HUES64 (cell line): ENCODE measurements around the gene WIPF2.

Experiments
- H3K27ac ChIP-seq: 2 replicates; pipeline ENCODE4 v1.7.0; 2013; ENCODE audit warnings: low read depth, low read length, inconsistent platforms
- H3K27me3 ChIP-seq: 2 replicates; pipeline ENCODE4 v1.6.1; 2013; ENCODE audit warnings: mild to moderate bottlenecking, low read length; ENCODE audit not compliant: insufficient read depth
- H3K36me3 ChIP-seq: 2 replicates; pipeline ENCODE4 v1.6.1; 2013; ENCODE audit warnings: mild to moderate bottlenecking, low read length; ENCODE audit not compliant: insufficient read depth
- H3K4me1 ChIP-seq: 2 replicates; pipeline ENCODE4 v1.6.1; 2013; ENCODE audit warnings: mild to moderate bottlenecking, low read length, moderate library complexity; ENCODE audit not compliant: insufficient read depth
- H3K4me3 ChIP-seq: 2 replicates; pipeline ENCODE4 v1.5.1; 2013; ENCODE audit warnings: mild to moderate bottlenecking, low read length, moderate library complexity
- H3K9ac ChIP-seq: 2 replicates; pipeline ENCODE4 v1.6.1; 2013; ENCODE audit warnings: mild to moderate bottlenecking, low read depth, low read length
- H3K9me3 ChIP-seq: 2 replicates; pipeline ENCODE4 v1.6.1; 2013; ENCODE audit warnings: low read depth, low read length; ENCODE audit not compliant: insufficient read depth
- WGBS: fragments of 150-250, 120-280 bp; methylation state at CpG from one replicate; pipeline ENCODE4 v1.1.7; 2013; ENCODE audit warnings: missing lambda C conversion rate; 5-methylcytosine and 5-hydroxymethylcytosine counted together

WIPF2 gene

DNA sequence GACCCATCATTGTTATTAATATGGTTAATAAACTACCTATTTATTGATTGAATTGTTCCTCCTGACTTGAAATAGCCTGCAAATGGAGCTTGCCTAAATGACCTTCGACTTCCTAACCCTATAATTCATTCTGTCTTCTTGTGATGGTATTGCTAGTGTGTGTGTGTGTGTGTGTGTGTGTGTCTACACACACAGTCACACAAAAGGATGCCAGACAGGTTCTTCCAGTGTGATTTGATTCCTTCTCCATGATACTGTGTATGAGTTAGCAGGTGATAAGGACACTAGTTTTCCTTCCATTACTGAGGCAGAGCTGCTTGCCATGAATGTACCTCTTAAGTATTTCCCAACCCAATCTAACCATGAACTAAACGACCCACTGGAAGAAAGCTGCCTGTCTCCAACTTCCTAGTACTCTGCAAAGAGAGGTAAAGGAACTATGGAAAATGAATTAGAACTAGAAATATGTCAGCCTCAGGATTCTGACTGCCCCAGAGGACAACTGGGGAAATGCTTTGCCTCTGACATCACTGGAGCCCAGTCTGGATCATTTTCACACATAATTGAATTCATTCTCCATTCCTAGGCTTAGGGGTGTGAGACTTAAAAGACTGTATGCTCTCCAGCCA, 65.1 kb downstream of the WIPF2 start:
- no peak overlapping the region for H3K4me3 ChIP-seq
- no peak overlapping the region; the same call in 1 of the 2 replicates for H3K9ac ChIP-seq
- no peak overlapping the region for H3K27ac ChIP-seq
- H3K4me1 ChIP-seq, result peaks cover 15% of the 10 kb centered on the region
- no peaks in the 10 kb centered on the region for H3K27me3 ChIP-seq
- WGBS, result 90% methylated on average over 2 of the region's 2 CpGs
- H3K9me3 ChIP-seq, result no peaks in the 10 kb centered on the region
- H3K36me3 ChIP-seq, result peaks cover 22% of the 10 kb centered on the region

DNA sequence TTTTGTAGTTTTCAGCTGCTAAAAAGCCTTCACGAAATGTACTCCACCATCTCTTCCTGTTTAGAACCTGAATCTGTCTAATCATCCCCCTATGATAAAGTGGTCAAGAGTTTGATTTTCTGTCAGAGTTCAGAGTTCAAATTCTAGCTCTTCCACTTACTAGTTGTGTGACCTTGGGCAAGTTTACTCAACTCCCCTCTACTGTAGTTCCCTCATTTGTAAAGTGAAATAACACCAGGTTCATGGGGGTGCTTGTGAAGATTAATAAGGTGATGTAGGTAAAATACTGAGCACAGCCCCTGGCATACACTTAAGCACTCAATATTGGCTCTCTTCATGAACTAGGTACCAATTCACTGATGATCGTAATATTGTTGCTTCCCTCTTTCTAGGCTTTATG, 67.4 kb downstream of the WIPF2 start:
- H3K4me3 ChIP-seq, result no peak overlapping the region
- H3K4me1 ChIP-seq, result peaks cover 10% of the 10 kb centered on the region
- H3K27ac ChIP-seq, result no peak overlapping the region
- 90% methylated on average over 2 of the region's 2 CpGs for WGBS
- no peaks in the 10 kb centered on the region for H3K9me3 ChIP-seq
- peaks cover 31% of the 10 kb centered on the region for H3K36me3 ChIP-seq
- no peak overlapping the region for H3K9ac ChIP-seq
- no peaks in the 10 kb centered on the region for H3K27me3 ChIP-seq

DNA sequence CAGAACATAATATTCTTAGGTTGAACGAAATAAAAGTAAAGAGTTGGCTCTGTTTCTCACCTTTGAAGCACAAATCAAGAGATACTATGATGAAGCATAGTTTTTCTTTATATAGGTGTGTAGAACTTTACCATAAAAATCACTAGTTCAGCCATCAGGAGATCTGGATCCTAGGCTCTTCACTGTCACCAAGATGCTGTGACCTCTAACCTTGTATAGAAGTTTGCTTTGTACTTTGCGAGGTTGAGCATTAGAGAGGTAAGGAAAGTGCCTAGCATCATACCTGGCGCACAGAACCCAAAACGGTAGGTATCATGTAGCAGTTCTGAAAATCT, 68.0 kb downstream of the WIPF2 start:
- WGBS, result 31% methylated on average over 3 of the region's 4 CpGs
- peaks cover 4% of the 10 kb centered on the region for H3K4me1 ChIP-seq
- no peaks in the 10 kb centered on the region for H3K9me3 ChIP-seq
- peak overlapping the region; percentile 32 for H3K4me3 ChIP-seq
- no peak overlapping the region for H3K9ac ChIP-seq
- H3K36me3 ChIP-seq, result peaks cover 36% of the 10 kb centered on the region
- no peaks in the 10 kb centered on the region for H3K27me3 ChIP-seq
- H3K27ac ChIP-seq, result no peak overlapping the region

DNA sequence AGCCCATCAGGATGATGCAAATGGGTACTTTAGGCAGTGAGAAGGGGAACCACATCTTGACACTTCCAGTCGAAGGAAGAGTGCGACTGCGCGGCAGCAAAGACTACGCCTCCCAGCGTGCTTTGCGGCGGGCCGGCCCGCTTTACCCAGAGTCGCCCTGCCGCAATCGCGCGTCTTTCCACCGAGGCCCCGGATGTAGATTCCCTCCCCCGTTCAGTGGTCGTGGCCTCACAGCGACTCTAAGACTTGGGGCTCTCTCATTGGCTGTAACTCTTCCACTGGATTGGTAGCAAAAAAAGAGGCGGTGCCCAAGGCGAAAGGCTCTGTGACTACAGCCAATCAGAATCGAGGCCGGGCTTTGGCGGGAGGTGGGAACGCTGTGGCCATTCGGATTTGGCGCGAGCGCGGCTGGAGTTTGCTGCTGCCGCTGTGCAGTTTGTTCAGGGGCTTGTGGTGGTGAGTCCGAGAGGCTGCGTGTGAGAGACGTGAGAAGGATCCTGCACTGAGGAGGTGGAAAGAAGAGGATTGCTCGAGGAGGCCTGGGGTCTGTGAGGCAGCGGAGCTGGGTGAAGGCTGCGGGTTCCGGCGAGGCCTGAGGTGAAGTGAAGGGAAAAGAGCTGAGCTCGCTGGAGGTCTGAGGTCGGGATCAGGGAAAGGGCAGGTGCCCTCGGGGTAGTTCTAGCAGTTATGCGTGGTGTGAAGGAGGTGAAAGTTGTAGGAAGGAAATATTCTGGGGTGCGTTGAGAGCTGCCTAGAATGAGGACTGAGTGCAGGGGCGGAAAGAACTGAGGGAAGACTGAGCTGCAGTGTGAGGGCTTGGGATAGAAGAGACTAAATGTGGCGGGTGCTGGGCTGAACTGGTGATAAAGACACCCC, 68.6 kb downstream of the WIPF2 start, which contains the start of gene CDC6:
Gene CDC6, plus strand, starts transcription at position 386 of the 876 bp plus-strand sequence. CDS start 1,542 bp downstream, outside the sequence.
- peaks cover 33% of the 10 kb centered on the region for H3K36me3 ChIP-seq
- H3K9me3 ChIP-seq, result no peaks in the 10 kb centered on the region
- no peaks in the 10 kb centered on the region for H3K27me3 ChIP-seq
- peak within 1 kb of the TSS; percentile 99 for H3K9ac ChIP-seq
- H3K27ac ChIP-seq, result peak within 1 kb of the TSS; percentile 87
- WGBS, result under 1% methylated on average over 47 of the region's 47 CpGs
- peak within 1 kb of the TSS; percentile 96 for H3K4me3 ChIP-seq
- no peaks in the 10 kb centered on the region; the same call in 1 of the 2 replicates for H3K4me1 ChIP-seq

DNA sequence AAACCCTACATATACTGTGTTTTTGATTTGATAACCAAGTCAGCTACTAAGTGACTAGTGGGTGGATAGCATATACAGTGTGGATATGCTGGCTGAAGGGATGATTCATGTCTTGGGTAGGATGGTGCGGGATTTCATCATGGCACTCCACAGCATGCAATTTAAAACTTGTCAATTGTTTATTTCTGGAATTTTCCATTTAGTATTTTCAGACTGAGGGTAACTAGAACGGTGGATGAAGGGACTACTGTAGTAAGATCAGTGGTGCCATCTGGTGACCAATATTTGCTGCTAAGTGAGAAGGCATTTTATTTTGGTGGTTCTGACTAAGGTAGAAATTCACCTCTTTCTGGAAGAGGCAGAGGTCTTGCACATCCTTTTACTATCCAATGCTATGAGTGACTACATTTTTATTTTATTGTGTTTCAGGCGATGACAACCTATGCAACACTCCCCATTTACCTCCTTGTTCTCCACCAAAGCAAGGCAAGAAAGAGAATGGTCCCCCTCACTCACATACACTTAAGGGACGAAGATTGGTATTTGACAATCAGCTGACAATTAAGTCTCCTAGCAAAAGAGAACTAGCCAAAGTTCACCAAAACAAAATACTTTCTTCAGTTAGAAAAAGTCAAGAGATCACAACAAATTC, 71.7 kb downstream of the WIPF2 start:
- Histone ChIP-seq H3K4me3 (no peak overlapping the region), H3K4me1 (peaks cover 12% of the 10 kb centered on the region), H3K27ac (no peak overlapping the region), H3K27me3 (no peaks in the 10 kb centered on the region), H3K9me3 (no peaks in the 10 kb centered on the region), H3K36me3 (peaks cover 63% of the 10 kb centered on the region), H3K9ac (no peak overlapping the region)
- 84% methylated on average over 4 of the region's 4 CpGs for WGBS

DNA sequence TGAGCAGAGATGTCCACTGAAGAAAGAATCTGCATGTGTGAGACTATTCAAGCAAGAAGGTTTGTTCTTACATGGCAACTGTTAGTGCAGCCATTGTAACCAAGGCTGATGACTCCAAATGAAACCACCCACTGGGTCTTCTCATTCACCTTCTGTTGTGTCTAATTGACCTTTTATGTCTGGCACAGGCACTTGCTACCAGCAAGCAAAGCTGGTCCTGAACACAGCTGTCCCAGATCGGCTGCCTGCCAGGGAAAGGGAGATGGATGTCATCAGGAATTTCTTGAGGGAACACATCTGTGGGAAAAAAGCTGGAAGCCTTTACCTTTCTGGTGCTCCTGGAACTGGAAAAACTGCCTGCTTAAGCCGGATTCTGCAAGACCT, 72.2 kb downstream of the WIPF2 start:
- H3K4me3 ChIP-seq, result no peak overlapping the region
- H3K36me3 ChIP-seq, result peaks cover 68% of the 10 kb centered on the region
- peaks cover 16% of the 10 kb centered on the region for H3K4me1 ChIP-seq
- H3K27me3 ChIP-seq, result no peaks in the 10 kb centered on the region
- no peak overlapping the region for H3K27ac ChIP-seq
- WGBS, result 93% methylated on average over 2 of the region's 2 CpGs
- no peak overlapping the region for H3K9ac ChIP-seq
- H3K9me3 ChIP-seq, result no peaks in the 10 kb centered on the region

DNA sequence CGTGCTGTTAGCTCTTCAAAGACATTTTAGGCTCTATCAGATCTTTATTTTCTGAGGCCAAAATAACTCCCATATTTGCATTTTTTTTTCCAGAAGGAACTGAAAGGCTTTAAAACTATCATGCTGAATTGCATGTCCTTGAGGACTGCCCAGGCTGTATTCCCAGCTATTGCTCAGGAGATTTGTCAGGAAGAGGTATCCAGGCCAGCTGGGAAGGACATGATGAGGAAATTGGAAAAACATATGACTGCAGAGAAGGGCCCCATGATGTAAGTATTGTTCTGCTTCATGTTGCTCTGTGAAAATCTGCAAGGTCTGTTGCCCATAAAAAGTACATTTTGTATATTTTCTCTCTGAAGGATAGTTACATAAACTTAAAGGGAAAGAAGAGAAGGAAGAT, 74.3 kb downstream of the WIPF2 start:
- H3K4me3 ChIP-seq, result no peak overlapping the region
- no peak overlapping the region for H3K9ac ChIP-seq
- peaks cover 20% of the 10 kb centered on the region for H3K4me1 ChIP-seq
- H3K36me3 ChIP-seq, result peaks cover 89% of the 10 kb centered on the region
- H3K27ac ChIP-seq, result no peak overlapping the region; the same call in 1 of the 2 replicates
- H3K27me3 ChIP-seq, result no peaks in the 10 kb centered on the region
- H3K9me3 ChIP-seq, result no peaks in the 10 kb centered on the region
- WGBS, result 100% methylated on average over 1 of the region's 1 CpG

DNA sequence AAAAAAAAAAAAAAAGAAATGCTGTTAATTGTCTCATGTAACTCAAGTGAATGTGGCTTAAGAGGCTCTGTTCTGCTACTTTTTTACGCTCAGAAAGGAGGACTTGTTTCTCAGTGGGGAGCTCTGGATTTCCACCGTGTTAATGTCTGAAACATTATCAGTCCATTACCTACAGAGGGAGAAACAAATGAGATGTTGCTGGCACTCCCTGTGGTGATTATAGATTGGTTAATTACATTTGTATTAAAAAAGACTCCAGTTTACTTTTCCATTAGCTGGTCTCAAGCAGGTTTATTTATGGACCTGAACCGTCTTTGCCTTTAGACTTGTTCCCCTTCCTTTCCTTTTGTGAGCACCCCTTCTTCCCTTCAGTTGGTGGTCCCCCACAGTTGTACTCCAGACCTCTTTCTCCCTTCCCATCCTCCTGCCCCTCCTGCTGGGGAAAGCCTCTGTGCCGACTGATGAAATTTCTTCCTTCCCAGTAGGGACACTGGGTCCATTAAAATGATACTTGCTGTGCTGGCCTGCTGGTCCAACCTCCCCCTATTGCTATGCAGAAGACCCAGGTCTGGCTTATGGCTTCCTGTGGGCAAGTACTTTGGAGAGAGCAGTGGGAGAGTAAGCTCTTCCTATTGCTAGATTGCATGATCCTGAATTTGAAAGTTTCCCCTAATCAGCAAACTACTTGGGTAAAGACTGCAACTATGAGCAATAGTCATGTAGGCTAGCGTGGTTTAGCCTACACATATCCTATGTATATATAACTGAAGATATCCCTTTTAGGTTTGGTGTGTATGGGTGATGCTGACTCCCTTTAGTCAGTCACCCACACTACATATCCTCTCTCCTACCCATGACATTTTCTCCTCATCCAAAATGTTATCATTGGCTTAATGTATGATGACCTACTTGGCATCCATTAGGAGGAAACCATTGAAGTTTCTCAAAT, 76.7 kb downstream of the WIPF2 start:
- 25% methylated on average over 3 of the region's 5 CpGs for WGBS

DNA sequence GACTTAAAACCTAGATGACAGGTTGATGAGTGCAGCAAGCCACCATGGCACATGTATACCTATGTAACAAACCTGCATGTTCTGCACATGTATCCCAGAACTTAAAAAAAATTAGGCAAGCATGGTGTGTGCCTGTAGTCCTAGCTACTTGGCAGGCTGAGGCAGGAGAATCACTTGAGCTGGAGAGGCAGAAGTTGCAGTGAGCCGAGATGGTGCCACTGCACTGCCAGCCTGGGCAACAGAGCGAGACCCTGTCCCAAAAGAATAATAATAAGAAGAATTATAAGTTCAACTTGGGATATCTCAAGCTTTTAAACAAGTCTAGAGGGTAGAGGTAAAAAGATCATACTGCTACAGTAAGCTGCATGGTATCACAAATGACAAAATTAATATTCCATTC, 78.4 kb downstream of the WIPF2 start:
- Histone ChIP-seq H3K36me3 (peaks cover 98% of the 10 kb centered on the region), H3K4me3 (no peak overlapping the region), H3K9ac (no peak overlapping the region), H3K27me3 (no peaks in the 10 kb centered on the region), H3K4me1 (peaks cover 20% of the 10 kb centered on the region), H3K9me3 (no peaks in the 10 kb centered on the region), H3K27ac (no peak overlapping the region)
- WGBS, result 94% methylated on average over 1 of the region's 2 CpGs

More for the DNA sequence above, 76.7 kb downstream of the WIPF2 start:
- no peak overlapping the region for H3K9ac ChIP-seq
- H3K27me3 ChIP-seq, result no peaks in the 10 kb centered on the region
- 0 out of 2 replicates have a peak overlapping the region, but pooled peaks have one; percentile 0 for H3K4me3 ChIP-seq
- H3K9me3 ChIP-seq, result no peaks in the 10 kb centered on the region
- peaks cover 20% of the 10 kb centered on the region for H3K4me1 ChIP-seq
- H3K36me3 ChIP-seq, result peaks cover 94% of the 10 kb centered on the region
- H3K27ac ChIP-seq, result peak overlapping the region; percentile 83

DNA sequence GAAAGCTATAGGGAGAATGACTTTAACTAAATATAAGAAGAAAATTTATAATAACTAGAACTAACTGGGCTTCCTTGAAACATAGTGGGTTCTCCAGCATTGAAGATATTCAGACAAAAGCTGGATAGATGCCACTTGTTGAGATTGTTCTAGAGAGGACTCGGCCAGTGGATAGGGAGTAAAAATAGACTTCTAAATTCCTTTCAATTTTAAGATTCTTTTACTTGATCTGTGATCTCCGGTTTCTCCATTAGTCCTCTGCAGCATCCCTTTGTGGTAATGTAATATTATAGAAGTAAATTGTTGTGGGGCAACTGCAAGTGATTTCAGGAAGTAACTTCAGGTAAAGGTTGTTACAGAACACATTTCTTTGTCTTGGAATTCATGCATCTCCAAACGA, 79.6 kb downstream of the WIPF2 start:
- Histone ChIP-seq H3K9ac (no peak overlapping the region), H3K4me3 (no peak overlapping the region), H3K27me3 (no peaks in the 10 kb centered on the region), H3K9me3 (no peaks in the 10 kb centered on the region), H3K4me1 (peaks cover 21% of the 10 kb centered on the region), H3K36me3 (peaks cover 99% of the 10 kb centered on the region), H3K27ac (no peak overlapping the region)
- 100% methylated on average over 3 of the region's 3 CpGs for WGBS
